ENCODE data around the gene HEBP2. TPM values are rescaled to one million over a fixed set of nuclear protein-coding genes. Genes with fewer than 3 reads are reported as not detected.
"Not testable (repeated sequence)": the region's sequence is repeated elsewhere in the genome, so short reads cannot be mapped to it uniquely, and the experiment has no call there.

The HEBP2 gene
- 48.1 and 60.2 TPM in 2 replicates for total RNA-seq (2014; rRNA removed; shearing (Covaris generic))

- Histone ChIP-seq H3K36me3 (replicated peaks; ENCODE audit: control insufficient read depth, insufficient read depth, low read length) (peaks cover 10% of the 10 kb centered on the region), H3K27me3 (ENCODE audit: control insufficient read depth, insufficient read depth, low read length) (no peaks in the 10 kb centered on the region), H3K4me3 (ENCODE audit: insufficient read depth, low read depth, low read length) (peak within 1 kb of the TSS; percentile 82)
- peak; percentile 99 for DNase-seq
Measured at GRCh38 chr6:138403801-138404665, at the start of gene HEBP2. TSS of gene HEBP2 (plus strand) at chr6:138404223. CDS start at chr6:138404496, 273 bp downstream.

GRCh38 chr6:138357928-138358327 lies 46.1 kb upstream of the HEBP2 start:
- no peak for DNase-seq
- H3K4me3 ChIP-seq (ENCODE audit: insufficient read depth, low read depth, low read length): no peak overlapping the region
- no peaks in the 10 kb centered on the region for H3K36me3 ChIP-seq (replicated peaks; ENCODE audit: control insufficient read depth, insufficient read depth, low read length)
- no peaks in the 10 kb centered on the region for H3K27me3 ChIP-seq (ENCODE audit: control insufficient read depth, insufficient read depth, low read length)

GRCh38 chr6:138368684-138369083 lies 35.3 kb upstream of the HEBP2 start:
- DNase-seq; H3K4me3 ChIP-seq (ENCODE audit: insufficient read depth, low read depth, low read length): not testable (repeated sequence)

GRCh38 chr6:138370631-138371451 lies 33.2 kb upstream of the HEBP2 start:
- no peak for DNase-seq
- H3K27me3 ChIP-seq (ENCODE audit: control insufficient read depth, insufficient read depth, low read length): no peaks in the 10 kb centered on the region
- no peaks in the 10 kb centered on the region for H3K36me3 ChIP-seq (replicated peaks; ENCODE audit: control insufficient read depth, insufficient read depth, low read length)
- H3K4me3 ChIP-seq (ENCODE audit: insufficient read depth, low read depth, low read length): no peak overlapping the region

More at GRCh38 chr6:138368684-138369083, 35.3 kb upstream of the HEBP2 start:
- not testable (repeated sequence) for H3K36me3 ChIP-seq (replicated peaks; ENCODE audit: control insufficient read depth, insufficient read depth, low read length); H3K27me3 ChIP-seq (ENCODE audit: control insufficient read depth, insufficient read depth, low read length)

GRCh38 chr6:138371452-138371711 lies 32.6 kb upstream of the HEBP2 start:
- no peak for DNase-seq
- Histone ChIP-seq H3K27me3 (ENCODE audit: control insufficient read depth, insufficient read depth, low read length) (no peaks in the 10 kb centered on the region), H3K36me3 (replicated peaks; ENCODE audit: control insufficient read depth, insufficient read depth, low read length) (no peaks in the 10 kb centered on the region), H3K4me3 (ENCODE audit: insufficient read depth, low read depth, low read length) (no peak overlapping the region)

GRCh38 chr6:138371720-138372119 lies 32.3 kb upstream of the HEBP2 start:
- no peak for DNase-seq
- H3K36me3 ChIP-seq (replicated peaks; ENCODE audit: control insufficient read depth, insufficient read depth, low read length): no peaks in the 10 kb centered on the region
- no peak overlapping the region for H3K4me3 ChIP-seq (ENCODE audit: insufficient read depth, low read depth, low read length)
- H3K27me3 ChIP-seq (ENCODE audit: control insufficient read depth, insufficient read depth, low read length): no peaks in the 10 kb centered on the region

GRCh38 chr6:138372711-138373463 lies 31.1 kb upstream of the HEBP2 start:
- Histone ChIP-seq H3K36me3 (replicated peaks; ENCODE audit: control insufficient read depth, insufficient read depth, low read length) (no peaks in the 10 kb centered on the region), H3K4me3 (ENCODE audit: insufficient read depth, low read depth, low read length) (no peak overlapping the region), H3K27me3 (ENCODE audit: control insufficient read depth, insufficient read depth, low read length) (no peaks in the 10 kb centered on the region)
- DNase-seq: no peak

GRCh38 chr6:138374230-138374629 lies 29.8 kb upstream of the HEBP2 start:
- H3K4me3 ChIP-seq (ENCODE audit: insufficient read depth, low read depth, low read length): no peak overlapping the region

GRCh38 chr6:138374815-138375214 lies 29.2 kb upstream of the HEBP2 start:
- Histone ChIP-seq H3K4me3 (ENCODE audit: insufficient read depth, low read depth, low read length) (no peak overlapping the region), H3K27me3 (ENCODE audit: control insufficient read depth, insufficient read depth, low read length) (no peaks in the 10 kb centered on the region), H3K36me3 (replicated peaks; ENCODE audit: control insufficient read depth, insufficient read depth, low read length) (no peaks in the 10 kb centered on the region)
- DNase-seq: no peak

More at GRCh38 chr6:138374230-138374629, 29.8 kb upstream of the HEBP2 start:
- Histone ChIP-seq H3K27me3 (ENCODE audit: control insufficient read depth, insufficient read depth, low read length) (no peaks in the 10 kb centered on the region), H3K36me3 (replicated peaks; ENCODE audit: control insufficient read depth, insufficient read depth, low read length) (no peaks in the 10 kb centered on the region)
- no peak for DNase-seq

- H3K27me3 ChIP-seq (ENCODE audit: control insufficient read depth, insufficient read depth, low read length): no peaks in the 10 kb centered on the region
- H3K36me3 ChIP-seq (replicated peaks; ENCODE audit: control insufficient read depth, insufficient read depth, low read length): no peaks in the 10 kb centered on the region
- no peak for DNase-seq
- H3K4me3 ChIP-seq (ENCODE audit: insufficient read depth, low read depth, low read length): no peak overlapping the region
Measured at GRCh38 chr6:138377042-138377441, 27.0 kb upstream of the HEBP2 start.

GRCh38 chr6:138377844-138378243 lies 26.2 kb upstream of the HEBP2 start, which contains the start of gene SMIM28:
TSS of gene SMIM28 (plus strand) at chr6:138377905. CDS start at chr6:138378073, 168 bp downstream.
- no peak within 1 kb of the TSS for H3K4me3 ChIP-seq (ENCODE audit: insufficient read depth, low read depth, low read length)
- DNase-seq: no peak

GRCh38 chr6:138378463-138378862 lies 25.6 kb upstream of the HEBP2 start:
- H3K36me3 ChIP-seq (replicated peaks; ENCODE audit: control insufficient read depth, insufficient read depth, low read length): no peaks in the 10 kb centered on the region
- DNase-seq: peak; percentile 39

More at GRCh38 chr6:138377844-138378243, 26.2 kb upstream of the HEBP2 start, which contains the start of gene SMIM28:
- Histone ChIP-seq H3K27me3 (ENCODE audit: control insufficient read depth, insufficient read depth, low read length) (no peaks in the 10 kb centered on the region), H3K36me3 (replicated peaks; ENCODE audit: control insufficient read depth, insufficient read depth, low read length) (no peaks in the 10 kb centered on the region)

GRCh38 chr6:138382498-138383265 lies 21.3 kb upstream of the HEBP2 start:
- Histone ChIP-seq H3K4me3 (ENCODE audit: insufficient read depth, low read depth, low read length) (no peak overlapping the region), H3K36me3 (replicated peaks; ENCODE audit: control insufficient read depth, insufficient read depth, low read length) (no peaks in the 10 kb centered on the region), H3K27me3 (ENCODE audit: control insufficient read depth, insufficient read depth, low read length) (no peaks in the 10 kb centered on the region)
- DNase-seq: peak; percentile 28

More at GRCh38 chr6:138378463-138378862, 25.6 kb upstream of the HEBP2 start:
- Histone ChIP-seq H3K4me3 (ENCODE audit: insufficient read depth, low read depth, low read length) (no peak overlapping the region), H3K27me3 (ENCODE audit: control insufficient read depth, insufficient read depth, low read length) (no peaks in the 10 kb centered on the region)

- H3K27me3 ChIP-seq (ENCODE audit: control insufficient read depth, insufficient read depth, low read length): no peaks in the 10 kb centered on the region
- DNase-seq: no peak
- no peaks in the 10 kb centered on the region for H3K36me3 ChIP-seq (replicated peaks; ENCODE audit: control insufficient read depth, insufficient read depth, low read length)
- H3K4me3 ChIP-seq (ENCODE audit: insufficient read depth, low read depth, low read length): no peak overlapping the region
Measured at GRCh38 chr6:138383776-138384175, 20.2 kb upstream of the HEBP2 start.

Data from H7 (cell line).